ENCODE measurements around the gene HSPB6.
A peak's percentile ranks its signal among the peaks of the same experiment; 100 is the strongest.

The HSPB6 gene

DNA sequence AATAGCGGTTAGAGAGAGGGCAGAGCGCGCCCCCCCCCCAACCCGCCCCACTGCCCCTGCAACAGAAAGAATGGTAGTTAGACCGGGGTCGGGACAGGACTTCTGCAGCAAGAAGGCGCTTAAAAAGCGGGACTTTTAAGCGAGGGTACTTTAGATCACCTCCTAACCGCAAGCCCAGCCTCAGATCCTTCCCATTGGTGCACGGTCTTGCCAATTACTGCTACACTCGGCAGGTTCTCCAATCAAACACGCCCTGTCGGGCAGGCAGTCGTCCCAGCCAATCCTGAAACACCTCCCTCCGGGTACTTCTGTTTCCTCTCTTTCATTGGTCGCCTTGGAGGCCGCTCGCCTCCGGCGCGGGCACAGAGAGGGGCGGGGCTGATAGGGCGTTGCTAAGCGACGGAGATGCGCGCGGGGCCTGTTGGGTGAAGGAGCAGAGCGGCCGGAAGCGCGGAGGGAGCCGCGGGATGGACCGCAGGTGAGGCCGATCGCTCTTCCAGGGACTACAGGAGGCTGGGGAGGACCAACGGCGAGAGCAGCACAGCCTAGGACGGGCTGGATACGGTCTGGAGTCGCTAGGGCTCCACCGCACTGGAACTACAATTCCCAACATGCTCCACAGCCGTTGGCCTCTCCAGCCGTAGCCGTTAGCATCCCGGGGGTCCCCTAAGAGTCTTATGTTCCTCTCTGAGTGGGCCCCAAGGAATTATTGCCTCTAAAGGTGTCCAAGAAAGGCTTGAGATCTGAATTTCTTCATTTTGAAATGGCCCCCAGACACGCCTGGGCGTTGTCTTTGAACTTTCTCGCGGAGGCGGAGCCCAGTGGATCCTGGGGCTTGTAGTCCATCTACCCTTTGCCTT lies 1.1 kb upstream of the HSPB6 start, which contains the start of gene PROSER3:
Gene PROSER3, plus strand, starts transcription at position 428 of the 860 bp plus-strand sequence. Its CDS starts 40 bp downstream, at position 468.
- H3F3A ChIP-seq (ENCODE audit: control insufficient read depth, insufficient read depth): no peaks in the 10 kb centered on the region
- peaks cover 31% of the 10 kb centered on the region for H3K79me2 ChIP-seq (ENCODE audit: control insufficient read depth, low read length)
- no peaks in the 10 kb centered on the region for H3K9me3 ChIP-seq (ENCODE audit: control insufficient read depth, insufficient read depth, low read length)
- H3K4me1 ChIP-seq (ENCODE audit: control insufficient read depth, low read length): peaks cover 21% of the 10 kb centered on the region
- TF ChIP-seq EZH2phosphoT487 (IDR thresholded peaks at IDR 0.05; ENCODE audit: borderline replicate concordance, low read length): no peak
- TF ChIP-seq, protein P1, sequence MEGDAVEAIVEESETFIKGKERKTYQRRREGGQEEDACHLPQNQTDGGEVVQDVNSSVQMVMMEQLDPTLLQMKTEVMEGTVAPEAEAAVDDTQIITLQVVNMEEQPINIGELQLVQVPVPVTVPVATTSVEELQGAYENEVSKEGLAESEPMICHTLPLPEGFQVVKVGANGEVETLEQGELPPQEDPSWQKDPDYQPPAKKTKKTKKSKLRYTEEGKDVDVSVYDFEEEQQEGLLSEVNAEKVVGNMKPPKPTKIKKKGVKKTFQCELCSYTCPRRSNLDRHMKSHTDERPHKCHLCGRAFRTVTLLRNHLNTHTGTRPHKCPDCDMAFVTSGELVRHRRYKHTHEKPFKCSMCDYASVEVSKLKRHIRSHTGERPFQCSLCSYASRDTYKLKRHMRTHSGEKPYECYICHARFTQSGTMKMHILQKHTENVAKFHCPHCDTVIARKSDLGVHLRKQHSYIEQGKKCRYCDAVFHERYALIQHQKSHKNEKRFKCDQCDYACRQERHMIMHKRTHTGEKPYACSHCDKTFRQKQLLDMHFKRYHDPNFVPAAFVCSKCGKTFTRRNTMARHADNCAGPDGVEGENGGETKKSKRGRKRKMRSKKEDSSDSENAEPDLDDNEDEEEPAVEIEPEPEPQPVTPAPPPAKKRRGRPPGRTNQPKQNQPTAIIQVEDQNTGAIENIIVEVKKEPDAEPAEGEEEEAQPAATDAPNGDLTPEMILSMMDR (IDR thresholded peaks at IDR 0.05; ENCODE audit: low read depth, low read length, poor library complexity, severe bottlenecking): no peak
- H3K4me3 ChIP-seq (ENCODE audit: low read length): peak within 1 kb of the TSS; percentile 80
- H4K20me1 ChIP-seq (ENCODE audit: control insufficient read depth, insufficient read depth, low read depth, low read length): 0 out of 2 replicates have a peak, but pooled peaks cover 4% of the 10 kb centered on the region
- no peaks in the 10 kb centered on the region for H3K9me2 ChIP-seq (replicated peaks; ENCODE audit: control insufficient read depth, low read length)
- peak within 1 kb of the TSS; percentile 75 for H3K27ac ChIP-seq (ENCODE audit: low read depth, low read length)
- peak within 1 kb of the TSS; percentile 93 for H3K4me2 ChIP-seq (ENCODE audit: low read length)
- H3K27me3 ChIP-seq (ENCODE audit: control insufficient read depth, low read length): no peaks in the 10 kb centered on the region
- peaks cover 25% of the 10 kb centered on the region for H3K36me3 ChIP-seq (ENCODE audit: control insufficient read depth, low read length)

DNA sequence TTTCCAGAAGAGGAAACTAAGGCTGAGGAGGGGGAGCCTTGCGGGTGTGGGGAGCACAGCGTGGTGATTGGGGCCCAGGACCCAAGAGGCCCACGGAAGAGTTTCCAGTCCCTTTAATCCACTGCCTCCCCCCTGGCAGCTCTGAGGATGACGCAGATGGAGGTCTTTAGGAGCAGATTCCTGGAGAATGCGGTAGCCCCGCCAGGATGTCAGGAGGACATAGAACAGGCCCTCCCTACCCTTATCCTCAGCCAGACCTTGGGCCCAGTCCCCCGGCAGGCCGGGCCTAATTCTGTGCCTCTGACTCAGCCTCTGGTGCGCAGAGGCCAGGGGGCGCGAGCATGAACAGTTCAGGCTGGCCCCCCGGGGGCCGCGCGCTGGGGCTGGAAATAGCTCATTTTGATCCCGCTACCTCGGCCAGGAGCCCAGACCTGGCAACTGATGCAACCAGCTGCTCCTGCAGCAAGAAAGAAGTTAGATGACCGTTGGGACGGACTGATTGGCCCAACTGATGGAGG lies 461 bp upstream of the HSPB6 start:
- TF ChIP-seq, protein P1 (IDR thresholded peaks at IDR 0.05; ENCODE audit: low read depth, low read length, poor library complexity, severe bottlenecking): no peak
- no peak for TF ChIP-seq EZH2phosphoT487 (IDR thresholded peaks at IDR 0.05; ENCODE audit: borderline replicate concordance, low read length)
- Histone ChIP-seq H3K4me2 (ENCODE audit: low read length) (peak overlapping the region; percentile 93), H3K9me3 (ENCODE audit: control insufficient read depth, insufficient read depth, low read length) (no peaks in the 10 kb centered on the region), H3K4me3 (ENCODE audit: low read length) (peak overlapping the region; percentile 80), H3K36me3 (ENCODE audit: control insufficient read depth, low read length) (peaks cover 24% of the 10 kb centered on the region), H3K79me2 (ENCODE audit: control insufficient read depth, low read length) (peaks cover 31% of the 10 kb centered on the region), H3F3A (ENCODE audit: control insufficient read depth, insufficient read depth) (no peaks in the 10 kb centered on the region), H4K20me1 (ENCODE audit: control insufficient read depth, insufficient read depth, low read depth, low read length) (0 out of 2 replicates have a peak, but pooled peaks cover 4% of the 10 kb centered on the region), H3K27me3 (ENCODE audit: control insufficient read depth, low read length) (no peaks in the 10 kb centered on the region), H3K9me2 (replicated peaks; ENCODE audit: control insufficient read depth, low read length) (no peaks in the 10 kb centered on the region), H3K4me1 (ENCODE audit: control insufficient read depth, low read length) (peaks cover 21% of the 10 kb centered on the region), H3K27ac (ENCODE audit: low read depth, low read length) (peak overlapping the region; percentile 66)

DNA sequence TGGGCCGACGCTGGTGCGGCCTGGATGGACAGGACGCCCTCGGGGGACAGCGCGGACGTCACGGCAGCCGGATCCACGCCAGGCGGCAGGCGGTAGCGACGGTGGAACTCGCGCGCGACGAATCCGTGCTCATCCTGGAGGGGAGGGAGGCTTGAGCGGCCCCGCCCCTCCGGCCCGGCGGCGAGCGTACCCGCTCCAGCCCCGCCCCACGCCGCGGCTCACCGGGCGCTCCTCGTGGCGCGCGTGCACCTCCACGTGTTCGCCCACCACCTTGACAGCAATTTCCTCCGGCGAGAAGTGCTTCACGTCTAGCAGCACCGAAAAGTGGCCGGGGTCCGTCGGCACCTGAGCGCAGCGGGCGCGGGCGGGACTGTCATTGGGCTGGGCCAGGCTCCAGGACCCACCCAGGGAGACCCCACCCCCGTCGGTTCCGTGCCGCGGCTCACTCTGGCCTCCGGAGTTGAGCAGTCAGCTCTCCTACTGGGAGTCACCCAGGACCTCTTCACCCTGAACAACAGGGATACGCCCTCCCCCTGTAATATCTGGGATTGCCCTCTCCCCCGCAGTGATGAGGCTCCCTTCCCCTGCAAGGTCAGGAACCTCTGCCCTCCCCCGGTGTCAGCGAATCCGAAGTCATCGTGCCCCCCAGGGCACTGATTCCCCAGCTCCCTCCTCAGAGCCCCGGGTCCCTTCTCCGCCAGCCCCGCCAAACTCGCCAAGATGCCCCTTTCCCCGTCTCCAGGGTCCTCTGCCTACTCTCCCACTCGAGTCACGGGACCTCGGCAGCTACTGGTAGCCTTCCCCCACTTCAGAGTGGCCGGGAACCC lies 1.1 kb downstream of the HSPB6 start:
- no peak overlapping the region for H3K4me3 ChIP-seq (ENCODE audit: low read length)
- TF ChIP-seq EZH2phosphoT487 (IDR thresholded peaks at IDR 0.05; ENCODE audit: borderline replicate concordance, low read length): no peak
- TF ChIP-seq, protein P1 (IDR thresholded peaks at IDR 0.05; ENCODE audit: low read depth, low read length, poor library complexity, severe bottlenecking): no peak
- H4K20me1 ChIP-seq (ENCODE audit: control insufficient read depth, insufficient read depth, low read depth, low read length): 0 out of 2 replicates have a peak, but pooled peaks cover 4% of the 10 kb centered on the region
- no peaks in the 10 kb centered on the region for H3K27me3 ChIP-seq (ENCODE audit: control insufficient read depth, low read length)
- H3K36me3 ChIP-seq (ENCODE audit: control insufficient read depth, low read length): peaks cover 15% of the 10 kb centered on the region
- H3K27ac ChIP-seq (ENCODE audit: low read depth, low read length): no peak overlapping the region
- H3K4me1 ChIP-seq (ENCODE audit: control insufficient read depth, low read length): peaks cover 21% of the 10 kb centered on the region
- H3K9me2 ChIP-seq (replicated peaks; ENCODE audit: control insufficient read depth, low read length): no peaks in the 10 kb centered on the region
- no peak overlapping the region for H3K4me2 ChIP-seq (ENCODE audit: low read length)
- no peaks in the 10 kb centered on the region for H3F3A ChIP-seq (ENCODE audit: control insufficient read depth, insufficient read depth)
- H3K9me3 ChIP-seq (ENCODE audit: control insufficient read depth, insufficient read depth, low read length): no peaks in the 10 kb centered on the region
- H3K79me2 ChIP-seq (ENCODE audit: control insufficient read depth, low read length): peaks cover 27% of the 10 kb centered on the region

All from DOHH2 (cell line).